Astrocyte (in vitro differentiated cells and primary cell): Measurements from ENCODE around the gene BATF2.

Source experiments
- EZH2 ChIP-seq: IDR thresholded peaks from 2 replicates; pipeline ENCODE4 v1.6.1; 2012; ENCODE audit warnings: mild to moderate bottlenecking, low read length, inconsistent platforms; ENCODE audit not compliant: insufficient read depth
- TF ChIP-seq, protein P1 (sequence below): IDR thresholded peaks from 2 replicates; pipeline ENCODE4 v1.5.1; 2011; ENCODE audit warnings: low read depth, mild to moderate bottlenecking, inconsistent platforms, low read length, moderate library complexity; ENCODE audit not compliant: insufficient read depth

DNA sequence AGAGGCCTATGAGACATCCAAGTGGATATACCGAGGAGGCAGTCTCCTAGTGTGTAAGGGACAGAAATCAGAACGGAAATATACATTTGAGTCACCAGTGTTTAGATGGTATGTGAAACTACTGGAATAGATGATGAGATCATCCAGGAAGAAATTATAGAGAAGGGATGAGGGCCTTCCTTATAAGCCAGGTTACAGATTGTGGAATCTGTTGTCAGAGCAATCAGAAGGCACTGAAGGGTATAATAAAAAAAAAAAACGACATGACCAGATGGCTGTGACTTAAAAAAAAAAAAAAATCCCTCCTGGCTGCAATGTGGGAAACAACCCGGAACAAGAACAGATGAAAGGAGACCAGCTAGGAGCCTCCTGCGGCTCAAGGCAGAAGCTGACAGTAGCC lies 27.6 kb downstream of the BATF2 start:
- TF ChIP-seq, protein P1, sequence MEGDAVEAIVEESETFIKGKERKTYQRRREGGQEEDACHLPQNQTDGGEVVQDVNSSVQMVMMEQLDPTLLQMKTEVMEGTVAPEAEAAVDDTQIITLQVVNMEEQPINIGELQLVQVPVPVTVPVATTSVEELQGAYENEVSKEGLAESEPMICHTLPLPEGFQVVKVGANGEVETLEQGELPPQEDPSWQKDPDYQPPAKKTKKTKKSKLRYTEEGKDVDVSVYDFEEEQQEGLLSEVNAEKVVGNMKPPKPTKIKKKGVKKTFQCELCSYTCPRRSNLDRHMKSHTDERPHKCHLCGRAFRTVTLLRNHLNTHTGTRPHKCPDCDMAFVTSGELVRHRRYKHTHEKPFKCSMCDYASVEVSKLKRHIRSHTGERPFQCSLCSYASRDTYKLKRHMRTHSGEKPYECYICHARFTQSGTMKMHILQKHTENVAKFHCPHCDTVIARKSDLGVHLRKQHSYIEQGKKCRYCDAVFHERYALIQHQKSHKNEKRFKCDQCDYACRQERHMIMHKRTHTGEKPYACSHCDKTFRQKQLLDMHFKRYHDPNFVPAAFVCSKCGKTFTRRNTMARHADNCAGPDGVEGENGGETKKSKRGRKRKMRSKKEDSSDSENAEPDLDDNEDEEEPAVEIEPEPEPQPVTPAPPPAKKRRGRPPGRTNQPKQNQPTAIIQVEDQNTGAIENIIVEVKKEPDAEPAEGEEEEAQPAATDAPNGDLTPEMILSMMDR = no peak
- no peak for TF ChIP-seq EZH2
